H9 (cell line): Measurements from ENCODE around the gene COL9A2. TPM values are rescaled to one million over a fixed set of nuclear protein-coding genes. Genes with fewer than 3 reads are reported as not detected.

Source experiments
- DNase-seq: peaks from one replicate; pipeline ENCODE4 v3.0.0-alpha.2; 2017
- H2AFZ ChIP-seq: one replicate; pipeline ENCODE4 v1.6.1; 2013; ENCODE audit warnings: mild to moderate bottlenecking, low read length, control low read depth, moderate library complexity
- H2AK5ac ChIP-seq: 2 replicates; pipeline ENCODE4 v1.6.1; 2013; ENCODE audit warnings: low read length, control low read depth, mixed read lengths; ENCODE audit not compliant: insufficient read length
- H2BK120ac ChIP-seq: one replicate; pipeline ENCODE4 v1.6.1; 2013; ENCODE audit warnings: low read depth, mild to moderate bottlenecking, low read length, control low read depth, inconsistent platforms; ENCODE audit not compliant: poor library complexity, severe bottlenecking
- H2BK12ac ChIP-seq: 2 replicates; pipeline ENCODE4 v1.6.1; 2013; ENCODE audit warnings: low read length, control low read depth, mixed read lengths, low read depth; ENCODE audit not compliant: insufficient read length
- H2BK15ac ChIP-seq: 2 replicates; pipeline ENCODE4 v1.6.1; 2013; ENCODE audit warnings: low read depth, low read length, control low read depth
- H2BK20ac ChIP-seq: one replicate; pipeline ENCODE4 v1.6.1; 2013; ENCODE audit warnings: low read depth, mild to moderate bottlenecking, low read length, control low read depth, inconsistent platforms; ENCODE audit not compliant: poor library complexity, severe bottlenecking
- H2BK5ac ChIP-seq: 2 replicates; pipeline ENCODE4 v1.6.1; 2013; ENCODE audit warnings: low read length, control low read depth, mixed read lengths; ENCODE audit not compliant: insufficient read length
- H3K14ac ChIP-seq: 2 replicates; pipeline ENCODE4 v1.6.1; 2013; ENCODE audit warnings: low read length, control low read depth; ENCODE audit not compliant: insufficient read depth
- H3K18ac ChIP-seq: 2 replicates; pipeline ENCODE4 v1.6.1; 2013; ENCODE audit warnings: low read depth, mild to moderate bottlenecking, mixed read lengths, low read length, control low read depth; ENCODE audit not compliant: insufficient read length
- H3K23ac ChIP-seq: 2 replicates; pipeline ENCODE4 v1.6.1; 2013; ENCODE audit warnings: low read length, control low read depth, mixed read lengths, low read depth; ENCODE audit not compliant: insufficient read length
- H3K23me2 ChIP-seq: 2 replicates; pipeline ENCODE4 v1.6.1; 2013; ENCODE audit warnings: low read depth, mild to moderate bottlenecking, mixed read lengths, low read length, control low read depth; ENCODE audit not compliant: insufficient read length, poor library complexity, severe bottlenecking
- H3K27ac ChIP-seq: 2 replicates; pipeline ENCODE4 v1.5.1; 2013; ENCODE audit warnings: low read length, control low read depth, mixed read lengths, low read depth; ENCODE audit not compliant: insufficient read length
- H3K27me3 ChIP-seq: 2 replicates; pipeline ENCODE4 v1.6.1; 2013; ENCODE audit warnings: low read length, control low read depth, inconsistent platforms; ENCODE audit not compliant: insufficient read depth
- H3K4ac ChIP-seq: 2 replicates; pipeline ENCODE4 v1.6.1; 2013; ENCODE audit warnings: low read depth, mild to moderate bottlenecking, control low read depth, inconsistent platforms, low read length, moderate library complexity
- H3K4me1 ChIP-seq: 2 replicates; pipeline ENCODE4 v1.6.1; 2013; ENCODE audit warnings: low read length, control low read depth, inconsistent platforms; ENCODE audit not compliant: insufficient read depth
- H3K4me2 ChIP-seq: 2 replicates; pipeline ENCODE4 v1.6.1; 2013; ENCODE audit warnings: low read length, control low read depth, mixed read lengths; ENCODE audit not compliant: insufficient read length, insufficient read depth
- H3K56ac ChIP-seq: 2 replicates; pipeline ENCODE4 v1.6.1; 2013; ENCODE audit warnings: low read depth, mild to moderate bottlenecking, mixed read lengths, low read length, control low read depth; ENCODE audit not compliant: insufficient read length
- H3K79me1 ChIP-seq: 2 replicates; pipeline ENCODE4 v1.6.1; 2013; ENCODE audit warnings: low read depth, mild to moderate bottlenecking, moderate library complexity, low read length, control low read depth, inconsistent platforms; ENCODE audit not compliant: insufficient read depth, poor library complexity, severe bottlenecking
- H3K79me2 ChIP-seq: 2 replicates; pipeline ENCODE4 v1.6.1; 2013; ENCODE audit warnings: low read length, control low read depth, inconsistent platforms; ENCODE audit not compliant: insufficient read depth
- H3K9ac ChIP-seq: 2 replicates; pipeline ENCODE4 v1.6.1; 2013; ENCODE audit warnings: low read length, control low read depth, mixed read lengths; ENCODE audit not compliant: insufficient read length; ENCODE audit errors: extremely low read depth
- H3K9me3 ChIP-seq: one replicate; pipeline ENCODE4 v1.6.1; 2013; ENCODE audit warnings: low read depth, low read length, inconsistent platforms; ENCODE audit not compliant: control insufficient read depth
- H3T11ph ChIP-seq: one replicate; pipeline ENCODE4 v1.6.1; 2013; ENCODE audit warnings: mild to moderate bottlenecking, low read length, control low read depth, inconsistent platforms
- H4K20me1 ChIP-seq: one replicate; pipeline ENCODE4 v1.6.1; 2013; ENCODE audit not compliant: control insufficient read depth, insufficient read length, insufficient read depth
- H4K5ac ChIP-seq: 2 replicates; pipeline ENCODE4 v1.6.1; 2013; ENCODE audit warnings: low read depth, mild to moderate bottlenecking, mixed read lengths, low read length, control low read depth; ENCODE audit not compliant: insufficient read length
- H4K8ac ChIP-seq: replicated peaks from 2 replicates; pipeline ENCODE4 v1.6.1; 2013; ENCODE audit warnings: low read length, control low read depth, mixed read lengths, low read depth; ENCODE audit not compliant: insufficient read length
- H4K91ac ChIP-seq: 2 replicates; pipeline ENCODE4 v1.6.1; 2013; ENCODE audit warnings: low read depth, mild to moderate bottlenecking, moderate library complexity, mixed read lengths, low read length, control low read depth; ENCODE audit not compliant: insufficient read length
- H3K27ac Mint-ChIP-seq, 3 experiments: 2 replicates in 2 of 3; 3 replicates in 1 of 3; pipeline ENCODE4 v1.8.0; 2020 to 2021; ENCODE audit warnings: mixed read lengths in 3 of 3, mild to moderate bottlenecking in 1 of 3, moderate library complexity in 1 of 3
- H3K27me3 Mint-ChIP-seq: 2 replicates; pipeline ENCODE4 v1.8.0; 2021; ENCODE audit warnings: low read depth, mild to moderate bottlenecking, moderate library complexity, mixed read lengths
- H3K36me3 Mint-ChIP-seq, 3 experiments: 2 replicates in 2 of 3; 3 replicates in 1 of 3; pipeline ENCODE4 v1.8.0; 2020 to 2021; ENCODE audit warnings: low read depth in 3 of 3, mixed read lengths in 3 of 3; ENCODE audit not compliant: insufficient read depth in 1 of 3
- H3K4me1 Mint-ChIP-seq, 2 experiments: 2 replicates each; pipeline ENCODE4 v1.8.0; 2020; ENCODE audit warnings: mixed read lengths in 2 of 2
- H3K4me3 Mint-ChIP-seq, 2 experiments: 2 replicates in 1 of 2; 3 replicates in 1 of 2; pipeline ENCODE4 v1.8.0; 2020 to 2021; ENCODE audit warnings: mild to moderate bottlenecking in 2 of 2, mixed read lengths in 2 of 2, moderate library complexity in 1 of 2
- H3K9me3 Mint-ChIP-seq, 2 experiments: 2 replicates in 1 of 2; 3 replicates in 1 of 2; pipeline ENCODE4 v1.8.0; 2020; ENCODE audit warnings: mild to moderate bottlenecking in 2 of 2, mixed read lengths in 2 of 2, moderate library complexity in 1 of 2
- WGBS: extraction: QIAGEN DNeasy Blood & Tissue Kit; methylation state at CpG from one replicate; pipeline ENCODE4 v1.1.7; 2013; ENCODE audit warnings: missing lambda C conversion rate, low lambda C conversion rate, mixed read lengths; ENCODE audit not compliant: insufficient read length; ENCODE audit errors: extremely low coverage; 5-methylcytosine and 5-hydroxymethylcytosine counted together
- total RNA-seq: library from RNA; stranded (reverse); gene quantifications from 2 replicates; pipeline ENCODE4 v1.2.1, GENCODE V29; 2021
- TF ChIP-seq, protein P1 (sequence below): fragments of 200-600 bp; sonication (generic); conservative IDR thresholded peaks from 3 replicates; pipeline ENCODE4 v1.8.0; 2021; ENCODE audit warnings: antibody characterized with exemption, mild to moderate bottlenecking

Gene COL9A2
- total RNA-seq, 1 experiment from 2014 or later: 4.5 TPM

DNA sequence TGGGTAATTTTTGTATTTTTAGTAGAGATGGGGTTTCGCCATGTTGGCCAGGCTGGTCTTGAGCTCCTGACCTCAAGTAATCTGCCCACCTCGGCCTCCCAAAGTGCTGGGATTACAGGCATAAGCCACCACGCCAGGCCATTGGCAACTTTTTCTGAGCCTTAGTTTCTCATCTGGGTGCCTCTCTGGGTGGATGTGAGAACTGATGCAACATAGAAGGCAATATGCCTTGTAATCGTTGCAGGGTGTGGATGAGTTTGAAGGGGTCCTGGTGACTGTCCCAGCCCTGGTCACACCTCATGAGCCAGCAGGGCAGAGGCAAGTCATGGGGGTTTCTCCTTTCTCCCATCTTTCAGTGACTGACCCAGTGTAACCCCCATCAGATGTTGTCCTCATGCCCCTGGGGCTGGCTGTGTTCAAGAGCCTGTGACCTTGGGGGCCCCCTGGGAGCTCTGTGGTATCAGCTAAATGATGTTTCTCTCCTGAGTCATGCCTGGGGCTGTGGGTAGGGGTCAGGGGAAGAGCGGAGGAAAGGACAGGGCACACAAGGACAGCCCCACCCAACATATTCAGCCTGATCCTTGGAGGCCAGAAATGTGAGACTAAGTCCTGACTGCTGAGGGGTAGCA, 3.6 kb downstream of the COL9A2 start:
- H3K56ac ChIP-seq: no peak overlapping the region
- no peak overlapping the region for H3K4ac ChIP-seq
- peaks cover 4% of the 10 kb centered on the region; the same call in 1 of the 2 replicates for H3K4me1 ChIP-seq
- H3K4me3 Mint-ChIP-seq: no peak overlapping the region
- no peak overlapping the region for H4K5ac ChIP-seq
- no peak overlapping the region for H3K14ac ChIP-seq
- H2BK15ac ChIP-seq: no peak overlapping the region
- H3K79me2 ChIP-seq: no peaks in the 10 kb centered on the region
- H4K8ac ChIP-seq: no peak overlapping the region
- H3K9me3 Mint-ChIP-seq: no peaks in the 10 kb centered on the region
- H3K36me3 Mint-ChIP-seq: peaks cover 0 to 2% (median 0%) of the 10 kb centered on the region in 3 experiments; a peak in 1 of 7 replicates
- no peaks in the 10 kb centered on the region for H4K20me1 ChIP-seq
- H2AK5ac ChIP-seq: no peak overlapping the region
- H4K91ac ChIP-seq: no peak overlapping the region
- peaks cover 20 to 30% of the 10 kb centered on the region in 2 experiments for H3K4me1 Mint-ChIP-seq
- H3K9ac ChIP-seq: no peak overlapping the region
- H3K27me3 Mint-ChIP-seq: peaks cover 64% of the 10 kb centered on the region
- no peak overlapping the region for H3K27ac Mint-ChIP-seq
- no peak overlapping the region for H2BK5ac ChIP-seq
- no peak overlapping the region for H3K27ac ChIP-seq
- H3K79me1 ChIP-seq: no peaks in the 10 kb centered on the region
- H3K4me2 ChIP-seq: no peak overlapping the region
- no peak overlapping the region for H2BK120ac ChIP-seq
- no peak overlapping the region for H3K23ac ChIP-seq
- H3K27me3 ChIP-seq: peaks cover 30% of the 10 kb centered on the region; the same call in 1 of the 2 replicates
- no peak overlapping the region for H2AFZ ChIP-seq
- H3K9me3 ChIP-seq: no peaks in the 10 kb centered on the region
- WGBS: no CpG with 5 or more reads among the region's 5 CpGs
- no peak overlapping the region for H2BK12ac ChIP-seq
- H3T11ph ChIP-seq: no peak overlapping the region
- H3K23me2 ChIP-seq: peaks cover 15% of the 10 kb centered on the region
- no peak overlapping the region for H2BK20ac ChIP-seq
- H3K18ac ChIP-seq: no peak overlapping the region
- no peak for DNase-seq
- TF ChIP-seq, protein P1, sequence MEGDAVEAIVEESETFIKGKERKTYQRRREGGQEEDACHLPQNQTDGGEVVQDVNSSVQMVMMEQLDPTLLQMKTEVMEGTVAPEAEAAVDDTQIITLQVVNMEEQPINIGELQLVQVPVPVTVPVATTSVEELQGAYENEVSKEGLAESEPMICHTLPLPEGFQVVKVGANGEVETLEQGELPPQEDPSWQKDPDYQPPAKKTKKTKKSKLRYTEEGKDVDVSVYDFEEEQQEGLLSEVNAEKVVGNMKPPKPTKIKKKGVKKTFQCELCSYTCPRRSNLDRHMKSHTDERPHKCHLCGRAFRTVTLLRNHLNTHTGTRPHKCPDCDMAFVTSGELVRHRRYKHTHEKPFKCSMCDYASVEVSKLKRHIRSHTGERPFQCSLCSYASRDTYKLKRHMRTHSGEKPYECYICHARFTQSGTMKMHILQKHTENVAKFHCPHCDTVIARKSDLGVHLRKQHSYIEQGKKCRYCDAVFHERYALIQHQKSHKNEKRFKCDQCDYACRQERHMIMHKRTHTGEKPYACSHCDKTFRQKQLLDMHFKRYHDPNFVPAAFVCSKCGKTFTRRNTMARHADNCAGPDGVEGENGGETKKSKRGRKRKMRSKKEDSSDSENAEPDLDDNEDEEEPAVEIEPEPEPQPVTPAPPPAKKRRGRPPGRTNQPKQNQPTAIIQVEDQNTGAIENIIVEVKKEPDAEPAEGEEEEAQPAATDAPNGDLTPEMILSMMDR: no peak
